ENCODE data around the gene WNT2B.

- no peak for TF ChIP-seq STAT1 (conservative IDR thresholded peaks at IDR 0.05)
- TF ChIP-seq REST (IDR thresholded peaks at IDR 0.05; ENCODE audit: low read depth, low read length) = no peak
- no peak for TF ChIP-seq KAT2A (conservative IDR thresholded peaks at IDR 0.05; ENCODE audit: control insufficient read depth, low read depth, low read length)
- no peak for TF ChIP-seq HCFC1 (IDR thresholded peaks at IDR 0.05; ENCODE audit: low read length)
- TF ChIP-seq NBN (IDR thresholded peaks at IDR 0.05) = no peak
- no peak for TF ChIP-seq JUND (IDR thresholded peaks at IDR 0.05; ENCODE audit: low read depth, low read length)
- no peak for TF ChIP-seq CTCF (IDR thresholded peaks at IDR 0.05 in 2 of 3, conservative IDR thresholded peaks at IDR 0.05 in 1 of 3; ENCODE audit: control insufficient read depth in 2 of 3, extremely low read depth in 1 of 3, insufficient read depth in 1 of 3, low read depth in 3 of 3, low read length in 3 of 3)
- no peak for TF ChIP-seq SRF (IDR thresholded peaks at IDR 0.05; ENCODE audit: low read depth in 2 of 2, low read length in 2 of 2)
- TF ChIP-seq RAD21 (IDR thresholded peaks at IDR 0.05; ENCODE audit: insufficient read depth, low read depth, low read length) = no peak
- no peak for TF ChIP-seq POLR2AphosphoS5 (IDR thresholded peaks at IDR 0.05; ENCODE audit: low read length)
These were observed 49.9 kb downstream of the WNT2B start for GRCh38 chr1:112558634-112559033.
